Breast epithelium (tissue), 3 donors: ENCODE data around the gene ITPR3.

Experiments
- CTCF ChIP-seq, 3 donors: fragments of 450-650 bp; IDR thresholded peaks; one replicate each; pipeline ENCODE4 v1.5.1; 2016 to 2017; ENCODE audit warnings: antibody characterized with exemption in 3 of 3, mild to moderate bottlenecking in 3 of 3, moderate library complexity in 3 of 3
- POLR2A ChIP-seq: fragments of 450-650 bp; IDR thresholded peaks from one replicate; pipeline ENCODE4 v1.6.1; 2016; ENCODE audit warnings: antibody characterized with exemption, mild to moderate bottlenecking, moderate library complexity

GRCh38 chr6:33739571-33739970 lies 118.4 kb downstream of the ITPR3 start:
- TF ChIP-seq CTCF (IDR thresholded peaks at IDR 0.05), result no peak
- no peak for TF ChIP-seq POLR2A
